Mammary epithelial cell (primary cell): ENCODE measurements around the gene LTA.

Experiments
- CTCF ChIP-seq, 2 donors: IDR thresholded peaks in 1 of 2; conservative IDR thresholded peaks in 1 of 2; 2 replicates each; pipeline ENCODE4 v1.5.1; 2011 to 2012; ENCODE audit warnings: inconsistent platforms in 2 of 2, low read length in 2 of 2, mild to moderate bottlenecking in 2 of 2, control low read depth in 1 of 2, low read depth in 1 of 2; ENCODE audit not compliant: insufficient read depth in 1 of 2; ENCODE audit errors: extremely low read depth in 1 of 2
- EZH2 ChIP-seq: IDR thresholded peaks from 2 replicates; pipeline ENCODE4 v1.6.1; 2012; ENCODE audit warnings: low read length, inconsistent platforms, borderline replicate concordance

GRCh38 chr6:31538805-31539400, 33.2 kb upstream of the LTA start:
- no peak for TF ChIP-seq CTCF (conservative IDR thresholded peaks at IDR 0.05 in 1 of 2, IDR thresholded peaks at IDR 0.05 in 1 of 2; ENCODE audit: extremely low read depth in 1 of 2, insufficient read depth in 1 of 2, low read depth in 1 of 2, low read length in 2 of 2)
- no peak for TF ChIP-seq EZH2
